A549 (cell line): ENCODE results near the gene RAPGEF6. TPM values are rescaled to one million over a fixed set of nuclear protein-coding genes. Genes with fewer than 3 reads are reported as not detected.

Experiments used
- ATAC-seq, 2 experiments: fragments of 200-7000 bp in 1 of 2; fragments of >200 bp in 1 of 2; cut with Nextera tagmentation in 1 of 2; cut with Tn5 transposase in 1 of 2; 3 replicates each; pipeline versions ENCODE4 v1.8.0 to v1.9.1; 2018 to 2020; ENCODE audit warnings: mild to moderate bottlenecking in 1 of 2, moderate library complexity in 1 of 2
- CTCF ChIA-PET: fragments of 300-600 bp; sonication (Branson Sonifier 250); formaldehyde crosslinking; extraction: SDS; loops from one replicate; lab custom pipeline; 2021; ENCODE audit warnings: antibody characterized with exemption, inconsistent platforms; lab: Yijun Ruan, JAX
- POLR2A ChIA-PET: fragments of 350-600 bp; formaldehyde crosslinking; extraction: SDS; loops from one replicate; lab custom pipeline; 2021; ENCODE audit warnings: antibody characterized with exemption, inconsistent platforms; lab: Yijun Ruan, JAX
- DNase-seq, 2 experiments: peaks; one replicate each; pipeline versions ENCODE4 v3.0.0 to v3.0.0-alpha.2; 2011 to 2016; ENCODE audit warnings: low read depth in 1 of 2, low spot score in 1 of 2
- FAIRE-seq: peaks from 2 replicates; lab custom pipeline; 2011; peaks lifted over from hg19 to GRCh38; lab: Jason Lieb, UNC
- H3K27ac ChIP-seq, 2 experiments: fragments of >200 bp; sonication (Bioruptor Twin); formaldehyde crosslinking; 3 replicates each; pipeline ENCODE4 v1.5.1; 2016 to 2017
- H3K4me1 ChIP-seq: fragments of >200 bp; sonication (Bioruptor Twin); formaldehyde crosslinking; 3 replicates; pipeline ENCODE4 v1.6.1; 2016
- H3K4me2 ChIP-seq: fragments of >200 bp; sonication (Bioruptor Twin); formaldehyde crosslinking; 3 replicates; pipeline ENCODE4 v1.6.1; 2016
- H3K4me3 ChIP-seq: fragments of >200 bp; sonication (Bioruptor Twin); formaldehyde crosslinking; 3 replicates; pipeline ENCODE4 v1.5.1; 2016
- H3K9me3 ChIP-seq: fragments of >200 bp; sonication (Bioruptor Twin); formaldehyde crosslinking; 3 replicates; pipeline ENCODE4 v1.6.1; 2016
- BHLHE40 ChIP-seq: IDR thresholded peaks from 2 replicates; pipeline ENCODE4 v1.6.1; 2012; ENCODE audit warnings: low read depth, low read length, inconsistent platforms
- CBX2 ChIP-seq: fragments of 200-600 bp; sonication (generic); IDR thresholded peaks from 2 replicates; pipeline ENCODE4 v1.6.1; 2016; ENCODE audit warnings: low read depth, mild to moderate bottlenecking, borderline replicate concordance
- CHD4 ChIP-seq: fragments of 200-600 bp; sonication (generic); IDR thresholded peaks from 2 replicates; pipeline ENCODE4 v1.6.1; 2016; ENCODE audit warnings: antibody characterized with exemption, mild to moderate bottlenecking, borderline replicate concordance
- FOXS1 ChIP-seq: fragments of 250-450 bp; sonication (Bioruptor Pico); IDR thresholded peaks from 2 replicates; pipeline ENCODE4 v1.5.0; 2020; ENCODE audit warnings: mild to moderate bottlenecking, moderate library complexity
- HES2 ChIP-seq: fragments of >200 bp; sonication (Bioruptor Twin); formaldehyde crosslinking; IDR thresholded peaks from 2 replicates; pipeline ENCODE4 v1.6.1; 2016
- HMGXB4 ChIP-seq: fragments of 250-450 bp; sonication (Bioruptor Pico); IDR thresholded peaks from 2 replicates; pipeline ENCODE4 v1.5.0; 2021; ENCODE audit warnings: mild to moderate bottlenecking, moderate library complexity, borderline replicate concordance
- JUN ChIP-seq, 2 experiments: fragments of >200 bp; sonication (Bioruptor Twin); formaldehyde crosslinking; IDR thresholded peaks; 2 replicates in 1 of 2; 3 replicates in 1 of 2; pipeline ENCODE4 v1.6.1; 2016 to 2017
- JUNB ChIP-seq: fragments of >200 bp; sonication (Bioruptor Twin); formaldehyde crosslinking; IDR thresholded peaks from 2 replicates; pipeline ENCODE4 v1.6.1; 2016
- MYC ChIP-seq: IDR thresholded peaks from 2 replicates; pipeline ENCODE4 v1.6.1; 2012; ENCODE audit warnings: mild to moderate bottlenecking, inconsistent platforms, low read length, improper control_type of control experiment, borderline replicate concordance
- NR3C1 ChIP-seq: fragments of >200 bp; sonication (Bioruptor Twin); formaldehyde crosslinking; IDR thresholded peaks from 3 replicates; pipeline ENCODE4 v1.6.1; 2017
- POLR2A ChIP-seq: IDR thresholded peaks from 2 replicates; pipeline ENCODE4 v1.6.1; 2012; ENCODE audit warnings: mild to moderate bottlenecking, low read length
- POLR2AphosphoS2 ChIP-seq: conservative IDR thresholded peaks from 2 replicates; pipeline ENCODE4 v1.6.1; 2012; ENCODE audit warnings: low read length, improper control_type of control experiment, inconsistent platforms
- RARB ChIP-seq: fragments of 250-450 bp; sonication (Bioruptor Pico); IDR thresholded peaks from 2 replicates; pipeline ENCODE4 v1.8.0; 2021; ENCODE audit warnings: mild to moderate bottlenecking, moderate library complexity
- REST ChIP-seq: fragments of 200-600 bp; sonication (generic); IDR thresholded peaks from 2 replicates; pipeline ENCODE4 v1.6.1; 2016; ENCODE audit warnings: antibody characterized with exemption, mild to moderate bottlenecking, moderate library complexity
- RFX5 ChIP-seq: fragments of 450-650 bp; IDR thresholded peaks from 2 replicates; pipeline ENCODE4 v1.7.1; 2014; ENCODE audit warnings: antibody characterized with exemption, mild to moderate bottlenecking, moderate library complexity
- SMC3 ChIP-seq: fragments of >200 bp; sonication (Bioruptor Twin); formaldehyde crosslinking; IDR thresholded peaks from 3 replicates; pipeline ENCODE4 v1.6.1; 2018; ENCODE audit warnings: inconsistent platforms
- SREBF2 ChIP-seq: fragments of 450-650 bp; IDR thresholded peaks from 2 replicates; pipeline ENCODE4 v1.6.1; 2014; ENCODE audit warnings: mild to moderate bottlenecking, moderate library complexity
- TP53 ChIP-seq: fragments of 250-450 bp; sonication (Bioruptor Pico); IDR thresholded peaks from 2 replicates; pipeline ENCODE4 v1.5.0; 2021; ENCODE audit warnings: mild to moderate bottlenecking, moderate library complexity
- USF2 ChIP-seq: fragments of 450-650 bp; IDR thresholded peaks from 2 replicates; pipeline ENCODE4 v1.6.1; 2014; ENCODE audit warnings: antibody characterized with exemption
- ZC3H11A ChIP-seq: fragments of 450-650 bp; IDR thresholded peaks from 2 replicates; pipeline ENCODE4 v1.6.1; 2014; ENCODE audit warnings: antibody characterized with exemption, mild to moderate bottlenecking
- ZFP36 ChIP-seq: fragments of 450-650 bp; IDR thresholded peaks from 2 replicates; pipeline ENCODE4 v1.6.1; 2014; ENCODE audit warnings: borderline replicate concordance; ENCODE audit not compliant: partially characterized antibody
- ZNF302 ChIP-seq: fragments of 250-450 bp; sonication (Bioruptor Pico); IDR thresholded peaks from 2 replicates; pipeline ENCODE4 v1.9.0; 2021; ENCODE audit warnings: inconsistent platforms, mild to moderate bottlenecking, moderate library complexity
- WGBS: methylation state at CpG from one replicate; pipeline ENCODE4 v1.1.6; 2017; ENCODE audit errors: missing lambda C conversion rate; 5-methylcytosine and 5-hydroxymethylcytosine counted together
- polyA plus RNA-seq, 4 experiments: library from polyadenylated mRNA; depleted of rRNA in 3 of 4; stranded (reverse); fragments of >200 nt; fragmentation: RNase III in 1 of 4; extraction: RNeasy Plus Mini Kit Qiagen cat#74134 plus additional on column Dnase treatment in 1 of 4; gene quantifications; 2 replicates in 3 of 4; 3 replicates in 1 of 4; pipeline ENCODE4 v1.2.3, GENCODE V29; 2011 to 2017

Gene RAPGEF6
- polyA plus RNA-seq, 2 of the 4 experiments (the other 2 are of a cell fraction): 5.9 to 15.2 TPM

GRCh38 chr5:131460133-131460532 lies 174.9 kb downstream of the RAPGEF6 start:
- no peak for DNase-seq
- TF ChIP-seq JUN (IDR thresholded peaks at IDR 0.05): no peak
- TF ChIP-seq BHLHE40: no peak
- TF ChIP-seq REST: no peak
- TF ChIP-seq POLR2A: no peak
- TF ChIP-seq RFX5: no peak
- no peak for TF ChIP-seq TP53 (CRISPR knock-in tag)
- no peak for TF ChIP-seq USF2
- no peak for TF ChIP-seq FOXS1 (CRISPR knock-in tag)
- TF ChIP-seq JUNB: no peak
- TF ChIP-seq SREBF2: no peak
- no peak for TF ChIP-seq CHD4
- TF ChIP-seq NR3C1: no peak
- no peak for TF ChIP-seq ZNF302 (CRISPR knock-in tag)
- TF ChIP-seq HMGXB4 (CRISPR knock-in tag): no peak
- no peak for TF ChIP-seq CBX2
- no peak for TF ChIP-seq HES2
- TF ChIP-seq ZFP36: no peak
- no peak for TF ChIP-seq POLR2AphosphoS2
- no peak for TF ChIP-seq SMC3
- TF ChIP-seq, all 56 proteins: peak for 0
- ATAC-seq (no peak), FAIRE-seq (no peak)
- ChIA-PET CTCF (no interaction called here), POLR2A (interaction anchor here (0.5 kb wide), 1 partner anchor 527 kb away, joined by 3 read pairs; no protein-coding TSS in a partner anchor)
- no peaks in the 10 kb centered on the region for H3K9me3 ChIP-seq
- 89% methylated on average over 1 of the region's 1 CpG for WGBS
- no peaks in the 10 kb centered on the region for H3K4me1 ChIP-seq
- H3K4me3 ChIP-seq: no peak overlapping the region
- H3K27ac ChIP-seq: no peak overlapping the region
- no peak overlapping the region for H3K4me2 ChIP-seq

- H3K4me1 ChIP-seq: no peaks in the 10 kb centered on the region
- FAIRE-seq: no peak
- POLR2A ChIA-PET: interaction anchor here (0.5 kb wide), 1 partner anchor 528 kb away, joined by 3 read pairs; no protein-coding TSS in a partner anchor
- TF ChIP-seq POLR2A: no peak
- no peak for TF ChIP-seq MYC
- no peak for TF ChIP-seq HES2
- no peak for TF ChIP-seq SMC3
- TF ChIP-seq RARB (CRISPR knock-in tag): no peak
- TF ChIP-seq ZC3H11A: no peak
- TF ChIP-seq, all 56 proteins: peak for 0
- Histone ChIP-seq H3K9me3 (no peaks in the 10 kb centered on the region), H3K4me3 (no peak overlapping the region), H3K4me2 (no peak overlapping the region), H3K27ac (no peak overlapping the region)
- CTCF ChIA-PET: no interaction called here
- DNase-seq (no peak), ATAC-seq (no peak)
These were observed 175.8 kb downstream of the RAPGEF6 start for GRCh38 chr5:131459216-131459615.
